Occipital lobe (tissue), 2 donors: ENCODE results near the gene SIL1. TPM values are rescaled to one million over a fixed set of nuclear protein-coding genes. Genes with fewer than 3 reads are reported as not detected.
A peak's percentile ranks its signal among the peaks of the same experiment; 100 is the strongest.

Experiments
- DNase-seq: peaks from one replicate; lab custom pipeline; 2025; lab: John Stamatoyannopoulos, UW
- total RNA-seq: library from RNA; depleted of rRNA; stranded (reverse); fragments of >200 nt; gene quantifications from one replicate; pipeline ENCODE4 v1.2.3, GENCODE V29; 2014

The SIL1 gene
- total RNA-seq, 1 donor from 2014 or later: 11.7 TPM

- DNase-seq: peak; percentile 40
Observed at GRCh38 chr5:138945421-138946240, 252.5 kb downstream of the SIL1 start.

GRCh38 chr5:138944527-138945322 lies 253.4 kb downstream of the SIL1 start:
- no peak for DNase-seq

GRCh38 chr5:138943599-138944173 lies 254.5 kb downstream of the SIL1 start:
- no peak for DNase-seq

- DNase-seq: no peak
Observed at GRCh38 chr5:138942861-138943260, 255.3 kb downstream of the SIL1 start.

GRCh38 chr5:138942066-138942465 lies 256.1 kb downstream of the SIL1 start:
- no peak for DNase-seq

- no peak for DNase-seq
Observed at GRCh38 chr5:138938526-138938925, 259.6 kb downstream of the SIL1 start.

- DNase-seq: no peak
Observed at GRCh38 chr5:138937392-138938387, 260.5 kb downstream of the SIL1 start.

GRCh38 chr5:138936968-138937345 lies 261.2 kb downstream of the SIL1 start:
- DNase-seq: no peak

GRCh38 chr5:138936225-138936967 lies 261.8 kb downstream of the SIL1 start:
- DNase-seq: no peak

- no peak for DNase-seq
Observed at GRCh38 chr5:138935466-138935865, 262.7 kb downstream of the SIL1 start.

GRCh38 chr5:138934971-138935370 lies 263.2 kb downstream of the SIL1 start:
- DNase-seq: no peak

- no peak for DNase-seq
Observed at GRCh38 chr5:138933522-138934290, 264.5 kb downstream of the SIL1 start.

GRCh38 chr5:138932171-138932810 lies 265.9 kb downstream of the SIL1 start:
- no peak for DNase-seq

GRCh38 chr5:138930371-138931097 lies 267.6 kb downstream of the SIL1 start:
- no peak for DNase-seq

- no peak for DNase-seq
Observed at GRCh38 chr5:138929571-138929955, 268.6 kb downstream of the SIL1 start.

GRCh38 chr5:138927979-138928378 lies 270.2 kb downstream of the SIL1 start:
- DNase-seq: peak; percentile 78

GRCh38 chr5:138927544-138927943 lies 270.6 kb downstream of the SIL1 start:
- no peak for DNase-seq

- DNase-seq: no peak
Observed at GRCh38 chr5:138926688-138927448, 271.3 kb downstream of the SIL1 start.
